AG04449 (cell line): ENCODE data around the gene TRABD2B.

ENCODE experiments used
- CTCF ChIA-PET: fragments of 350-600 bp; formaldehyde crosslinking; extraction: SDS; loops from one replicate; lab custom pipeline; 2021; ENCODE audit warnings: antibody characterized with exemption; lab: Yijun Ruan, JAX
- POLR2A ChIA-PET: fragments of 400-600, 350-600 bp; formaldehyde crosslinking; extraction: SDS; loops from one replicate; lab custom pipeline; 2020; ENCODE audit warnings: antibody characterized with exemption, inconsistent platforms; lab: Yijun Ruan, JAX
- DNase-seq: peaks from one replicate; pipeline ENCODE4 v3.0.0-alpha.2; 2010; ENCODE audit warnings: low read depth, low spot score
- H3K4me3 ChIP-seq: 2 replicates; pipeline ENCODE4 v1.5.1; 2011; ENCODE audit warnings: low read depth, mild to moderate bottlenecking, control low read depth, low read length
- TF ChIP-seq, protein P1 (sequence below): IDR thresholded peaks from one replicate; pipeline ENCODE4 v1.5.1; 2011; ENCODE audit warnings: mild to moderate bottlenecking, moderate library complexity, low read length, control low read depth, inconsistent platforms; ENCODE audit not compliant: insufficient read depth; ENCODE audit errors: missing control alignments

Gene TRABD2B

DNA sequence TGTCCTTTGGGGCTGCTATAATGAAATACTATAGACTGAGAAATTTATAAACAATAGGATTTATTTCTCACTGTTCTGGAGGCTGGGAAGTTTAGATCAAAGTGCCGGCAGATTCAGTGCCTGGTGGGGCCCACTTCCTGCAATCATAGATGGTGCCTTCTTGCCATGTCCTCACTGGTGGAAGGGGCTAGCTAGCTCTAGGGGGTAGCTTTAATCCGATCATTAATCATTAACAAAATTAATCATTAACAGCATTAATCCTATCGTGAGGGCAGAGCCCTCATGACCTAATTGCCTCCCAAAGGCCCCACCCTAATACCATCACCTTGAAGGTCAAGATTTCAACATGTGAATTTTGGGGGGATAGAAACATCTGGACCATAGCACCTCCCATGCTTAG, 124.3 kb downstream of the TRABD2B start:
- CTCF ChIA-PET = no interaction called here
- POLR2A ChIA-PET = no interaction called here
- TF ChIP-seq, protein P1, sequence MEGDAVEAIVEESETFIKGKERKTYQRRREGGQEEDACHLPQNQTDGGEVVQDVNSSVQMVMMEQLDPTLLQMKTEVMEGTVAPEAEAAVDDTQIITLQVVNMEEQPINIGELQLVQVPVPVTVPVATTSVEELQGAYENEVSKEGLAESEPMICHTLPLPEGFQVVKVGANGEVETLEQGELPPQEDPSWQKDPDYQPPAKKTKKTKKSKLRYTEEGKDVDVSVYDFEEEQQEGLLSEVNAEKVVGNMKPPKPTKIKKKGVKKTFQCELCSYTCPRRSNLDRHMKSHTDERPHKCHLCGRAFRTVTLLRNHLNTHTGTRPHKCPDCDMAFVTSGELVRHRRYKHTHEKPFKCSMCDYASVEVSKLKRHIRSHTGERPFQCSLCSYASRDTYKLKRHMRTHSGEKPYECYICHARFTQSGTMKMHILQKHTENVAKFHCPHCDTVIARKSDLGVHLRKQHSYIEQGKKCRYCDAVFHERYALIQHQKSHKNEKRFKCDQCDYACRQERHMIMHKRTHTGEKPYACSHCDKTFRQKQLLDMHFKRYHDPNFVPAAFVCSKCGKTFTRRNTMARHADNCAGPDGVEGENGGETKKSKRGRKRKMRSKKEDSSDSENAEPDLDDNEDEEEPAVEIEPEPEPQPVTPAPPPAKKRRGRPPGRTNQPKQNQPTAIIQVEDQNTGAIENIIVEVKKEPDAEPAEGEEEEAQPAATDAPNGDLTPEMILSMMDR = no peak
- H3K4me3 ChIP-seq = no peak overlapping the region
- DNase-seq = no peak

DNA sequence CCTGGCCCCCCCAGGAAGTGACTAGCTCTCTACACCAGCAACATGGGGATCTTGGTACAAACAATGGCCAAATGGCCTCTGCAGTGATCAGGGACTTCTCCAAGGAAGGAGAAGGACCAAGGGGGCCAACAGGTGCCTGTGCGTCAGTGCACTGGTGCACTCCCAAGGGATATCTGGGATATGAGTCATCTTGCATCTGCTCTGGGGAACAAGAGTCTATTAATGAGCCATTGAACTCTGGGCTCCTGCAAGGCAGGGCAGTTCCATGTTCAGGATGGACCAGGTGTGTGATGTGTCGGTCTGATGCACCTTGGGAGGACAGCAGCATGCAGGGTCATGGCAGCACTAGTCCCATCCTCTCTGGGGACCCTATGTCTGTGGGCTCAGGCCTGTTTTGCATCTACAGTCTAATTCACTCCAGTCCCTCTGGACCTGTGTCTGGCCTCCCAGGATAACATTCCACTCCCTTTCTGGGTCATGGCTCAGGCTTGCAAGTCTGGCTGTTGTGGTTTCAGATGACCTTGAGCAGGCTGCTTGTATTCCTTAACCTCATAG, 125.3 kb downstream of the TRABD2B start:
- no peak overlapping the region for H3K4me3 ChIP-seq
- CTCF ChIA-PET = no interaction called here
- POLR2A ChIA-PET = no interaction called here
- no peak for DNase-seq
- TF ChIP-seq, protein P1 = no peak

DNA sequence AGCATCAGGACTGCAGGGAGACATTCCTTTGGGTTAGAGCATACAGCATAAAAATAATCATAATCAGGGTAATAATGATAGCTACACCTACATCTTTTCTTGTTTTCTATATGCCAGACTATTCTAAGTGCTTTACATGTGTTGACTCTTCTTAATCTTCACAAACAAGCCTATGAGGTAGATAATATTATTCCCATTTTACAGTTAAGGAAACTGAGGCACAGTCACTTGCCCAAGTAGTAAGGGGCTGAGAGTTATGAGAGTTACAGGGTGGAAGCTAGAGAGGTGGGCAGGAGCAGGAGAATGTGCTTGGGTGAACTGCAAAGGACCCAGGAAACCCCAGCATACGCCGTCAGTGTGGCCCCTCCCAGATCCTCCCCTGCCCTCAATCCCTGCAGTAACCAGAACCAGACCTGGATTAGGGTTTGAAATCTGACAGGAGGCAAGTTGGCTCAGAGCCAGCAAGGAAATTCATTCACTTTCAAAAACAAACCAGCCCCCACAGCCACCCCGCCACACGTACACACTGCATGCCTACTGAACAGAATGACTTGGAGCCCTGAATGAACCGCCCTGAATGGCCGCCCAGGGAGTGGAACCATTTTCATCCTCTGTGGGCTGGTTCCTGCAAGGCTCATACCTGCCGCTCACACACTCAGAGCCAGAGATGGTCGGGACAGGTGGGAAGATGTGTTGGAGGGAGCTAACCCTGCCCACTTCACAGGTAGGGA, 126.1 kb downstream of the TRABD2B start:
- ChIA-PET CTCF (no interaction called here), POLR2A (no interaction called here)
- DNase-seq = no peak
- TF ChIP-seq, protein P1 = no peak
- H3K4me3 ChIP-seq = no peak overlapping the region

DNA sequence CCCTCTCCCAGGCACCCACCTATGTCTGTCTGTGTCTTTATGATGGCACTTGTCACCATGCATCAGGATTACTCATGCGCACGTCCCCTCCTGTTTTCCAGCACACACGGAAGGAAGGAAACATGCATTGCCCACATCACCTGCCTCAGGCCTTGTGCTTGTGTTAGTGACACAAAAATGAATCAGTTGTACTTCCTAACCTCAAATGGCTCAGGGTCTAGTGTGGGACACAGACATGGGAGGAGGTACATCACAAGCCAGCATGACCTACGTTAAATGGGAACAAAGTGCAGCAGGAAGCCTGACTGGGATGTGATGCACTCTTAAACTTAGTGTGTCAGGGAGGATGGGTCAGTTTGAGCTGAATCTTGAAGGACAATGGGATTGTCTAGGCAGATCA, 126.7 kb downstream of the TRABD2B start:
- DNase-seq = no peak
- ChIA-PET POLR2A (no interaction called here), CTCF (no interaction called here)
- TF ChIP-seq, protein P1 = no peak
- H3K4me3 ChIP-seq = no peak overlapping the region

DNA sequence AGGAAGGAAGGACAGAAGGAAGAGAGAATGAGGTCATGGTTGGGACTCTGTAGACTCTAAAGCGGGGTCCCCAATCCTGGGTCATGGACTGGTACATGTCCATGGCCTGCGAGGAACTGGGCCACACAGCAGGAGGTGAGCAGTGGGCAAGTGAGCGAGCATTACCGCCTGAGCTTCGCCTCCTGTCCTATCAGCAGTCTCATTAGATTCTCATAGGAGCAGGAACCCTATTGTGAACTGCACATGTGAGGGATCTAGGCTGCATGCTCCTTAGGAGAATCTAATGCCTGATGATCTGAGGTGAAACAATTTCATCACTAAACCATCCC, 128.9 kb downstream of the TRABD2B start:
- TF ChIP-seq, protein P1 = no peak
- no peak overlapping the region for H3K4me3 ChIP-seq
- CTCF ChIA-PET = no interaction called here
- no peak for DNase-seq
- POLR2A ChIA-PET = no interaction called here

DNA sequence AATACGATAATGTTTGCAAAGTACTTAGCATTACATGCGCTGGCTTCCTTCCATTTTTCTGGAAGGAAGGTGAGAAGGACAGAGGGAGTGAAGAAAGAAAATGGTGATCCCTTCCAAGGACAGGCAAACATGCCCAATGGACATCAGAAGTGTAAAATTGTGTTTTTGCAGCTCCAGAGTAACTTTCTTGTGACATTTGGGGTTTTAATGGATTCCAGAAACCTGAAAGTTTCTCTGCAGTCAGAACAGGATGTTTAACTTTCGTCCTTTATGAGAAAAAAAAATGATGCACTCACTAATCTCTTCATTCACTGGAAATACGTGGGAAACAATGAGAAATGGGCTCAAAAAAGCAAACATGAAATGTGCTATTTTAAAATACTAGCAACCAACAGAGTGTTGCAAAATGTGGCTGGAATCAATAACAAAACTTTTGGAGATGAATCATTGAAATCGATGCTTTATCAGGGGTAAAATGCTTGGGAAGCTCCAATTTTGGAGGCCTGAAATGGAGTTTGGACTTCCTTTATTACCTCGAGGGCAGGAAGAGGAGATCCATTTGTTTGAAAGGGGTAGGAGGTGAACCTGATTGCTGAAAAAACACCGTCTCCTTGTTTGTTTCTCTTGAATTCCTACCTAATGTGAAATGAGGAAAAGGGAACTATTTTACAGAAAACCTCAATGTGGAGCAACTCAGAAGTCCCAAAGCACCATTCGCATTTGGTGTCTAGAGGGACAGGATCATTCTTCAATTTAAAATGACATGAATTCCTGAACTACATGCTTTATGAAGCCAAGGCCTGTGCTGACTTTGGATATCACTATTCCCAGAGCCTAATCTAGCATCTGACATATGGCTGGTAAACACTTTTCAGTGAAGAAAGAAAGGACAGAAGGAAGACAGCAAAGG, 129.5 kb downstream of the TRABD2B start:
- POLR2A ChIA-PET = no interaction called here
- TF ChIP-seq, protein P1 = no peak
- H3K4me3 ChIP-seq = no peak overlapping the region
- CTCF ChIA-PET = no interaction called here
- no peak for DNase-seq
